K562 (cell line): ENCODE results near the gene PGP. TPM values are rescaled to one million over a fixed set of nuclear protein-coding genes. Genes with fewer than 3 reads are reported as not detected.

Experiments
- ATAC-seq: fragments of 200-7000 bp; cut with Tn5 transposase; 3 replicates; pipeline ENCODE4 v1.9.1; 2020; ENCODE audit warnings: moderate library complexity
- BruUV-seq: library from RNA; stranded (reverse); fragments of 400-500 nt; replicated peaks from 2 replicates; lab custom pipeline; 2021; lab: Mats Ljungman, UMichigan
- CTCF ChIA-PET: fragments of 300-600 bp; formaldehyde crosslinking; extraction: SDS; loops from one replicate; lab custom pipeline; 2021; ENCODE audit warnings: low intra/inter-chr PET ratio; lab: Yijun Ruan, JAX
- POLR2A ChIA-PET: fragments of 300-600, 350-650 bp; sonication (Branson Sonifier 250); formaldehyde crosslinking; extraction: SDS; loops from one replicate; lab custom pipeline; 2021; ENCODE audit warnings: antibody characterized with exemption, inconsistent platforms; lab: Yijun Ruan, JAX
- DNase-seq, 4 experiments: peaks; one replicate each; pipeline versions ENCODE4 v3.0.0 to v3.0.0-alpha.2; 2011 to 2018; ENCODE audit warnings: low spot score in 3 of 4, mixed read lengths in 3 of 4; ENCODE audit errors: extremely low read depth in 1 of 4
- FAIRE-seq: peaks from 2 replicates; lab custom pipeline; 2011; peaks lifted over from hg19 to GRCh38; lab: Jason Lieb, UNC
- H2AFZ ChIP-seq: 2 replicates; pipeline ENCODE4 v1.6.0; 2011; ENCODE audit warnings: low read depth, low read length, control low read depth, inconsistent platforms
- H3K27ac ChIP-seq: fragments of 200-600 bp; 3 replicates; pipeline ENCODE4 v1.8.0; 2011; ENCODE audit warnings: low read depth, mild to moderate bottlenecking, control low read depth, inconsistent platforms, low read length, moderate library complexity, mixed read lengths; ENCODE audit errors: extremely low read depth
- H3K27me3 ChIP-seq, 2 experiments: fragments of 300-600 bp in 1 of 2; 2 replicates in 1 of 2; 3 replicates in 1 of 2; pipeline versions ENCODE4 v1.6.0 to v1.8.0; 2011; ENCODE audit warnings: inconsistent platforms in 2 of 2, low read length in 2 of 2, mild to moderate bottlenecking in 1 of 2, mixed read lengths in 1 of 2, moderate library complexity in 1 of 2; ENCODE audit not compliant: control insufficient read depth in 2 of 2, insufficient read depth in 2 of 2
- H3K36me3 ChIP-seq: fragments of 300-600 bp; 3 replicates; pipeline ENCODE4 v1.8.0; 2011; ENCODE audit warnings: mild to moderate bottlenecking, low read length, inconsistent platforms; ENCODE audit not compliant: control insufficient read depth, insufficient read depth
- H3K4me1 ChIP-seq, 2 experiments: fragments of 200-600 bp in 1 of 2; replicated peaks in 1 of 2; 2 replicates in 1 of 2; 3 replicates in 1 of 2; pipeline versions ENCODE4 v1.5.1 to v1.8.0; 2011; ENCODE audit warnings: inconsistent platforms in 2 of 2, low read length in 2 of 2, mild to moderate bottlenecking in 1 of 2, mixed read lengths in 1 of 2, moderate library complexity in 1 of 2; ENCODE audit not compliant: control insufficient read depth in 2 of 2, insufficient read depth in 2 of 2
- H3K4me2 ChIP-seq: 2 replicates; pipeline ENCODE4 v1.6.1; 2011; ENCODE audit warnings: low read length, control low read depth, inconsistent platforms, mixed read lengths; ENCODE audit not compliant: insufficient read depth
- H3K4me3 ChIP-seq: fragments of 200-600 bp; sonication (generic), shearing (Covaris generic); 2 replicates; pipeline ENCODE4 v1.5.1; 2016; ENCODE audit warnings: control low read depth, inconsistent platforms
- H3K79me2 ChIP-seq: fragments of 200-600 bp; 3 replicates; pipeline ENCODE4 v1.8.0; 2011; ENCODE audit warnings: low read length, inconsistent platforms; ENCODE audit not compliant: control insufficient read depth, insufficient read depth
- H3K9ac ChIP-seq, 2 experiments: 2 replicates each; pipeline versions ENCODE4 v1.6.0 to v1.6.1; 2011; ENCODE audit warnings: low read depth in 2 of 2, low read length in 2 of 2, control low read depth in 1 of 2, inconsistent platforms in 1 of 2, mild to moderate bottlenecking in 1 of 2, mixed read lengths in 1 of 2; ENCODE audit not compliant: insufficient read depth in 1 of 2
- H3K9me1 ChIP-seq: one replicate; pipeline ENCODE4 v1.6.0; 2011; ENCODE audit warnings: inconsistent platforms, mild to moderate bottlenecking, low read length, moderate library complexity; ENCODE audit not compliant: control insufficient read depth, insufficient read depth
- H3K9me3 ChIP-seq: replicated peaks from 2 replicates; pipeline ENCODE4 v1.5.1; 2011; ENCODE audit warnings: low read depth, low read length, inconsistent platforms; ENCODE audit not compliant: control insufficient read depth, insufficient read depth
- H4K20me1 ChIP-seq: replicated peaks from 2 replicates; pipeline ENCODE4 v1.6.1; 2011; ENCODE audit warnings: low read length, inconsistent platforms, mixed read lengths; ENCODE audit not compliant: control insufficient read depth, insufficient read depth
- DMBX1 ChIP-seq: fragments of 250-450 bp; sonication (Bioruptor Pico); IDR thresholded peaks from 2 replicates; pipeline ENCODE4 v1.8.0; 2022; ENCODE audit warnings: inconsistent platforms, mild to moderate bottlenecking, moderate library complexity, borderline replicate concordance
- FOXM1 ChIP-seq, 2 experiments: fragments of 450-650 bp in 1 of 2; sonication (generic) in 1 of 2; formaldehyde crosslinking in 1 of 2; IDR thresholded peaks; 2 replicates each; pipeline versions ENCODE4 v1.6.1 to v1.9.0; 2017 to 2022; ENCODE audit warnings: low read depth in 2 of 2, mild to moderate bottlenecking in 2 of 2, missing genetic modification reagents in 1 of 2, moderate library complexity in 1 of 2
- HSF4 ChIP-seq: fragments of 250-450 bp; sonication (Bioruptor Pico); IDR thresholded peaks from 2 replicates; pipeline ENCODE4 v2.1.2; 2022; ENCODE audit warnings: mild to moderate bottlenecking, moderate library complexity, borderline replicate concordance
- KHSRP ChIP-seq: fragments of 450-650 bp; IDR thresholded peaks from 2 replicates; pipeline ENCODE4 v1.6.1; 2017
- PKNOX1 ChIP-seq: fragments of 450-650 bp; IDR thresholded peaks from 2 replicates; pipeline ENCODE4 v1.6.1; 2016
- ZBTB1 ChIP-seq: sonication (generic); formaldehyde crosslinking; IDR thresholded peaks from 2 replicates; pipeline ENCODE4 v1.8.1; 2023; ENCODE audit warnings: missing genetic modification reagents, low read depth, mild to moderate bottlenecking, borderline replicate concordance
- ZBTB8A ChIP-seq: fragments of 450-650 bp; IDR thresholded peaks from 2 replicates; pipeline ENCODE4 v1.6.1; 2018; ENCODE audit warnings: mild to moderate bottlenecking, moderate library complexity; ENCODE audit not compliant: partially characterized antibody
- ZFPM2 ChIP-seq: fragments of 250-450 bp; sonication (Bioruptor Pico); IDR thresholded peaks from 2 replicates; pipeline ENCODE4 v1.5.1; 2022; ENCODE audit warnings: mild to moderate bottlenecking
- ZKSCAN3 ChIP-seq: fragments of 250-450 bp; sonication (Bioruptor Pico); IDR thresholded peaks from 2 replicates; pipeline ENCODE4 v1.4.0; 2020
- ZNF165 ChIP-seq: fragments of 250-450 bp; sonication (Bioruptor Pico); IDR thresholded peaks from 2 replicates; pipeline ENCODE4 v1.4.0; 2020; ENCODE audit warnings: borderline replicate concordance
- ZNF239 ChIP-seq: fragments of 250-450 bp; sonication (Bioruptor Pico); IDR thresholded peaks from 2 replicates; pipeline ENCODE4 v1.4.0; 2020; ENCODE audit warnings: mild to moderate bottlenecking
- ZNF395 ChIP-seq: fragments of 200-800 bp; sonication (Bioruptor generic); IDR thresholded peaks from 2 replicates; pipeline ENCODE4 v1.6.1; 2017; ENCODE audit warnings: missing genetic modification characterization, missing compliant biosample characterization
- ZNF436 ChIP-seq: fragments of 250-450, 450-650 bp; sonication (Bioruptor Pico); formaldehyde crosslinking; IDR thresholded peaks from 2 replicates; pipeline ENCODE4 v1.7.0; 2020; ENCODE audit warnings: mild to moderate bottlenecking
- ZNF507 ChIP-seq: conservative IDR thresholded peaks from 2 replicates; pipeline ENCODE4 v1.6.1; 2017; ENCODE audit warnings: missing genetic modification characterization, missing compliant biosample characterization
- ZNF584 ChIP-seq: fragments of 200-800 bp; sonication (Bioruptor generic); IDR thresholded peaks from 2 replicates; pipeline ENCODE4 v1.6.1; 2016; ENCODE audit warnings: low read depth, mild to moderate bottlenecking, missing genetic modification characterization, missing compliant biosample characterization
- ZNF668 ChIP-seq: fragments of 250-450 bp; sonication (Bioruptor Pico); IDR thresholded peaks from 2 replicates; pipeline ENCODE4 v1.8.0; 2022; ENCODE audit warnings: mild to moderate bottlenecking, inconsistent platforms
- ZSCAN29 ChIP-seq: fragments of 450-650 bp; IDR thresholded peaks from 2 replicates; pipeline ENCODE4 v1.6.1; 2017
- WGBS: fragments of 100-300 bp; shearing (Covaris generic); methylation state at CpG from one replicate; pipeline ENCODE4 v1.1.6; 2016; ENCODE audit warnings: low coverage, mixed read lengths; ENCODE audit not compliant: insufficient coverage; ENCODE audit errors: missing lambda C conversion rate; 5-methylcytosine and 5-hydroxymethylcytosine counted together
- in situ Hi-C: fragments of 300-500 bp; cut with MboI; formaldehyde crosslinking; loops from 4 replicates; pipeline ENCODE4 v1.15.0; 2018; ENCODE audit warnings: inconsistent platforms, mixed read lengths
- intact Hi-C: fragments of 100-400 bp; cut with micrococcal nuclease; formaldehyde crosslinking; loops from 2 replicates; pipeline ENCODE4 v1.14.2; 2022
- polyA plus RNA-seq, 8 experiments: library from polyadenylated mRNA; depleted of rRNA in 4 of 8; stranded (reverse) in 5 of 8; unstranded in 3 of 8; fragments of >200 nt; fragmentation: Nextera tagmentation in 2 of 8; fragmentation: Illumina TruSeq in 1 of 8; extraction: Ambion mirVana in 2 of 8; extraction: Trizol in 1 of 8; gene quantifications; 2 replicates each; pipeline versions ENCODE4 v1.2.1 to v1.2.3, GENCODE V29; 2011 to 2014; ENCODE audit warnings: inconsistent platforms in 1 of 8, missing spikeins in 1 of 8
- total RNA-seq, 7 experiments: library from RNA; depleted of rRNA in 6 of 7; stranded (reverse); fragments of >200 nt in 6 of 7; fragmentation: Illumina TruSeq in 2 of 7; extraction: Trizol in 2 of 7; gene quantifications; 2 replicates each; pipeline versions ENCODE4 v1.2.1 to v1.2.3, GENCODE V29; 2011 to 2021; ENCODE audit warnings: low replicate concordance in 1 of 7

PGP gene
- total and polyA plus RNA-seq, 9 of the 15 experiments (the other 6 are each of a cell fraction or from before 2014, with no cell fraction given), result 1.1 to 57.6 (median 19.6) TPM

GRCh38 chr16:2233872-2234812 is 19.5 kb upstream of the PGP start (continued):
- TF ChIP-seq ZNF239 (CRISPR knock-in tag) (no peak), ZBTB1 (no peak), FOXM1 (IDR thresholded peaks at IDR 0.05; ENCODE audit: low read depth) (no peak), FOXM1 (CRISPR knock-in tag; IDR thresholded peaks at IDR 0.05; ENCODE audit: low read depth) (no peak), ZNF584 (CRISPR knock-in tag) (no peak)

- no TSS peak for BruUV-seq
- ChIA-PET POLR2A (interaction anchor here (0.6 to 3.7 kb wide), 9 partner anchors 9 to 252 kb away, joined by 3 to 29 read pairs (median 3); partner anchors contain the start of genes E4F1 and NOXO1), CTCF (no interaction called here)
- no peak overlapping the region for H3K4me3 ChIP-seq
- H2AFZ ChIP-seq, result no peak overlapping the region
- WGBS, result 92% methylated on average over 18 of the region's 28 CpGs
- H3K9me1 ChIP-seq, result no peaks in the 10 kb centered on the region
- no peaks in the 10 kb centered on the region for H3K27me3 ChIP-seq
- peaks cover 6% of the 10 kb centered on the region; the same call in 2 of the 3 replicates for H3K79me2 ChIP-seq
- H3K27ac ChIP-seq, result no peak overlapping the region
- intact Hi-C loops (no loop called here), in situ Hi-C loops (no loop called here)
- H3K9ac ChIP-seq, result no peak overlapping the region
- no peak overlapping the region for H3K4me2 ChIP-seq
- ATAC-seq (no peak), DNase-seq (no peak), FAIRE-seq (no peak)
- H4K20me1 ChIP-seq, result no peaks in the 10 kb centered on the region
- no peaks in the 10 kb centered on the region for H3K9me3 ChIP-seq
- peaks cover 81% of the 10 kb centered on the region; the same call in 2 of the 3 replicates for H3K36me3 ChIP-seq
- peaks cover 0 to 62% of the 10 kb centered on the region in 2 experiments; a peak in 2 of 5 replicates for H3K4me1 ChIP-seq
- no peak for TF ChIP-seq ZNF436 (CRISPR knock-in tag)
- no peak for TF ChIP-seq PKNOX1
- no peak for TF ChIP-seq ZBTB8A
- no peak for TF ChIP-seq ZFPM2 (CRISPR knock-in tag)
- no peak for TF ChIP-seq ZNF395 (CRISPR knock-in tag)
- TF ChIP-seq ZKSCAN3, result no peak
- no peak for TF ChIP-seq KHSRP
- no peak for TF ChIP-seq ZSCAN29
- no peak for TF ChIP-seq ZNF239 (CRISPR knock-in tag)
- no peak for TF ChIP-seq DMBX1 (CRISPR knock-in tag)
- no peak for TF ChIP-seq ZNF668 (CRISPR knock-in tag)
- TF ChIP-seq ZNF165, result no peak
- no peak for TF ChIP-seq ZNF507 (tag)
- TF ChIP-seq HSF4, result no peak
These were observed 18.6 kb upstream of the PGP start for GRCh38 chr16:2233046-2233775.
